PC-9 (cell line): ENCODE results near the gene GABRR3. TPM values are rescaled to one million over a fixed set of nuclear protein-coding genes. Genes with fewer than 3 reads are reported as not detected.

ENCODE experiments used
- BruUV-seq: library from RNA; stranded (reverse); fragments of 400-500 nt; replicated peaks from 2 replicates; lab custom pipeline; 2021; lab: Mats Ljungman, UMichigan
- CTCF ChIA-PET: fragments of 300-600 bp; sonication (Branson Sonifier 250); formaldehyde crosslinking; loops from one replicate; lab custom pipeline; 2022; ENCODE audit warnings: antibody characterized with exemption; lab: Charles Lee
- POLR2A ChIA-PET: fragments of 300-600 bp; sonication (Branson Sonifier 250); formaldehyde crosslinking; loops from one replicate; lab custom pipeline; 2022; ENCODE audit warnings: antibody characterized with exemption; ENCODE audit not compliant: unreplicated experiment; lab: Charles Lee
- DNase-seq, 2 experiments: peaks; one replicate each; pipeline versions ENCODE4 v3.0.0 to v3.0.0-alpha.2; 2015 to 2022; ENCODE audit warnings: mixed read lengths in 1 of 2
- H2AFZ ChIP-seq: fragments of 200-600 bp; sonication (generic); 2 replicates; pipeline ENCODE4 v1.8.1; 2017; ENCODE audit warnings: antibody characterized with exemption
- H3F3A ChIP-seq: fragments of 200-600 bp; sonication (generic); 2 replicates; pipeline ENCODE4 v1.8.1; 2017; ENCODE audit warnings: antibody characterized with exemption, mild to moderate bottlenecking, low read depth; ENCODE audit not compliant: insufficient read depth
- H3K27ac ChIP-seq: fragments of 200-600 bp; sonication (generic); 2 replicates; pipeline ENCODE4 v1.6.1; 2016; ENCODE audit warnings: mixed run types
- H3K27me3 ChIP-seq: fragments of 200-600 bp; sonication (generic); 2 replicates; pipeline ENCODE4 v1.6.1; 2016; ENCODE audit warnings: low read depth, mixed run types; ENCODE audit not compliant: insufficient read depth
- H3K36me3 ChIP-seq: fragments of 200-600 bp; sonication (generic); 2 replicates; pipeline ENCODE4 v1.6.1; 2016; ENCODE audit warnings: low read depth, mixed run types
- H3K4me1 ChIP-seq: fragments of 200-600 bp; sonication (generic); replicated peaks from 2 replicates; pipeline ENCODE4 v1.6.1; 2016; ENCODE audit warnings: mixed run types; ENCODE audit not compliant: insufficient read depth
- H3K4me2 ChIP-seq: fragments of 200-600 bp; sonication (generic); 2 replicates; pipeline ENCODE4 v1.6.1; 2017; ENCODE audit warnings: mixed run types
- H3K4me3 ChIP-seq: fragments of 200-600 bp; sonication (generic); 2 replicates; pipeline ENCODE4 v1.6.1; 2016; ENCODE audit warnings: mixed run types
- H3K79me2 ChIP-seq: fragments of 200-600 bp; sonication (generic); 2 replicates; pipeline ENCODE4 v1.6.1; 2017; ENCODE audit warnings: low read depth, mixed run types
- H3K9me2 ChIP-seq: fragments of 200-600 bp; sonication (generic); 2 replicates; pipeline ENCODE4 v1.8.1; 2017; ENCODE audit warnings: mild to moderate bottlenecking; ENCODE audit not compliant: insufficient read depth
- H3K9me3 ChIP-seq: fragments of 200-600 bp; sonication (generic); 2 replicates; pipeline ENCODE4 v1.8.1; 2016; ENCODE audit warnings: low read depth; ENCODE audit not compliant: insufficient read depth
- H4K20me1 ChIP-seq: fragments of 200-600 bp; sonication (generic); 2 replicates; pipeline ENCODE4 v1.8.1; 2017; ENCODE audit not compliant: insufficient read depth
- EZH2 ChIP-seq: fragments of 200-600 bp; sonication (generic); IDR thresholded peaks from 2 replicates; pipeline ENCODE4 v1.8.0; 2017; ENCODE audit warnings: antibody characterized with exemption, low read depth
- intact Hi-C: fragments of 100-400 bp; cut with micrococcal nuclease; formaldehyde crosslinking; loops from one replicate; pipeline ENCODE4 v1.10.0; 2022; ENCODE audit not compliant: unreplicated experiment
- total RNA-seq: library from RNA; stranded (reverse); gene quantifications from 2 replicates; pipeline ENCODE4 v1.2.3, GENCODE V29; 2021
- TF ChIP-seq, protein P1 (sequence below): fragments of 200-600 bp; sonication (generic); conservative IDR thresholded peaks from 2 replicates; pipeline ENCODE4 v1.6.1; 2017; ENCODE audit warnings: mixed run types, antibody characterized with exemption, mild to moderate bottlenecking, moderate library complexity

GABRR3 gene
- total RNA-seq, 1 experiment from 2014 or later: not detected

DNA sequence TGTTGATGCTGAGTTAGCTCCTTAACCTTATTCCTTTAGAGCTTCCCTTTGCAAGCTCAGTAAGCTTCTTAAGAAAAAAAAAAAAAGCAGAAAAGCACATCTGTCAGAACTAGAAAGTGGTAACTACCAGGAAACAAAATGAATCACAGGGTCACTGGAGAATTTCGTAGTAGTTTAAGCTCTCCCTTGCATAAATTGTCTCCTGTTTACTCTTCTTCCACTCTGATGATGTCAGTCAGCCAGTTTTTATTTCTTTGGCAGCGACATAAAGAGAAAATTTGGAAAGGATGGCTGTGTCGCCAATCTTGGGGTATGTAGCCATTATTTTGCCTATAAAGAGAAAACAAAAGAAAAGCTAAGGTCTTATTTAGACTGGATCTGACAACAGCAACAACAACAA is 3.2 kb upstream of the GABRR3 start:
- Histone ChIP-seq H3K9me3 (0 out of 2 replicates have a peak, but pooled peaks cover 7% of the 10 kb centered on the region), H3K79me2 (no peaks in the 10 kb centered on the region), H2AFZ (0 out of 2 replicates have a peak overlapping the region, but pooled peaks have one; percentile 17), H3F3A (no peaks in the 10 kb centered on the region), H3K9me2 (no peaks in the 10 kb centered on the region), H3K27ac (no peak overlapping the region), H3K4me1 (peaks cover 9% of the 10 kb centered on the region; the same call in 1 of the 2 replicates), H3K4me3 (no peak overlapping the region), H3K36me3 (no peaks in the 10 kb centered on the region), H3K27me3 (no peaks in the 10 kb centered on the region), H3K4me2 (no peak overlapping the region), H4K20me1 (no peaks in the 10 kb centered on the region)
- TF ChIP-seq, protein P1, sequence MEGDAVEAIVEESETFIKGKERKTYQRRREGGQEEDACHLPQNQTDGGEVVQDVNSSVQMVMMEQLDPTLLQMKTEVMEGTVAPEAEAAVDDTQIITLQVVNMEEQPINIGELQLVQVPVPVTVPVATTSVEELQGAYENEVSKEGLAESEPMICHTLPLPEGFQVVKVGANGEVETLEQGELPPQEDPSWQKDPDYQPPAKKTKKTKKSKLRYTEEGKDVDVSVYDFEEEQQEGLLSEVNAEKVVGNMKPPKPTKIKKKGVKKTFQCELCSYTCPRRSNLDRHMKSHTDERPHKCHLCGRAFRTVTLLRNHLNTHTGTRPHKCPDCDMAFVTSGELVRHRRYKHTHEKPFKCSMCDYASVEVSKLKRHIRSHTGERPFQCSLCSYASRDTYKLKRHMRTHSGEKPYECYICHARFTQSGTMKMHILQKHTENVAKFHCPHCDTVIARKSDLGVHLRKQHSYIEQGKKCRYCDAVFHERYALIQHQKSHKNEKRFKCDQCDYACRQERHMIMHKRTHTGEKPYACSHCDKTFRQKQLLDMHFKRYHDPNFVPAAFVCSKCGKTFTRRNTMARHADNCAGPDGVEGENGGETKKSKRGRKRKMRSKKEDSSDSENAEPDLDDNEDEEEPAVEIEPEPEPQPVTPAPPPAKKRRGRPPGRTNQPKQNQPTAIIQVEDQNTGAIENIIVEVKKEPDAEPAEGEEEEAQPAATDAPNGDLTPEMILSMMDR: no peak
- TF ChIP-seq EZH2: no peak
- ChIA-PET POLR2A (no interaction called here), CTCF (interaction anchor here (0.6 to 3.4 kb wide), 6 partner anchors 16 to 1710 kb away, joined by 3 to 16 read pairs (median 4); no protein-coding TSS in a partner anchor)
- intact Hi-C loops: loop anchor here (5.0 kb wide), 3 partner anchors 564 to 954 kb away; no protein-coding TSS in a partner anchor
- no TSS peak for BruUV-seq
- no peak for DNase-seq

DNA sequence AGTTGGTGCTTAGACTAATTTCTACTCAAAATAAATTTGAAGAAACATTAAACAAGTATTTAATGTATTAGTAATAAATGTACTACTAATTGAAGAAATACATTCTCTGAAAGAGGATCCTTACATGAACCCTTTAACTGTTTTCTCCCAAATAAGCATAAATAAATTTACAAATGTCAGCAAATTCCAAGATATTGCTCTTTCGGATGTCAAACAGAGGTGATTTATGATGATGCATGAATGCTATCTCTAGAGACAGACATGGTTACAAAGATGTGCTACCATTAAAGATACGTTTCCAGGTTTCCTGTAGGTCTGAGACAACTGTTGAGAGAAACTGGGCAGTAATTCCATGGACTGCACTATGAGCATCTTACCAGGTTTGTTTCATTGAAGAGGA is 629 bp downstream of the GABRR3 start:
- POLR2A ChIA-PET: no interaction called here
- H4K20me1 ChIP-seq: no peaks in the 10 kb centered on the region
- no peaks in the 10 kb centered on the region for H3K27me3 ChIP-seq

DNA sequence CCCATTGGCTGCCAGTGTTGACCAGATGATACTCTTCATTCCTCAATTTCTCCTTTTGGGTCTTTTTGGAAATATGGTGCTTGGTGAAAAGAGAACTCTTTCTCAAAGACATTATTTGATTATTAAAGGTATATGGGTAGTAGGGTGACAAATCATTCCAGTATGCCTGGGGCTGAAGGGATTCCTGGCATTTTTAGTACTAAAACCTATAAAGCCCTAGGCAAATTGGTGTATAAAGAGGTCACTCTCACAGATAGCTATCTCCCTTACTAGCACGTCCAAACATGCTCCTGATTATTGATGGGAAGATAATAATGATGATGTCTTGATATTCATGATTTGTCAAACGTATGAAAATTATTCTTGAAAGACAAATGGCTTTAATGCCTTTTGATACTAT is 1.1 kb downstream of the GABRR3 start:
- ChIA-PET POLR2A (no interaction called here), CTCF (no interaction called here)
- Histone ChIP-seq H3K27me3 (no peaks in the 10 kb centered on the region), H3K9me3 (no peaks in the 10 kb centered on the region), H3K27ac (no peak overlapping the region), H2AFZ (no peak overlapping the region), H3K79me2 (no peaks in the 10 kb centered on the region), H3K4me2 (no peak overlapping the region), H3K4me3 (no peak overlapping the region), H3K4me1 (peaks cover 11% of the 10 kb centered on the region), H3K36me3 (no peaks in the 10 kb centered on the region), H3F3A (no peaks in the 10 kb centered on the region), H4K20me1 (no peaks in the 10 kb centered on the region), H3K9me2 (no peaks in the 10 kb centered on the region)
- intact Hi-C loops: no loop called here
- TF ChIP-seq, protein P1: no peak
- TF ChIP-seq EZH2: no peak
- BruUV-seq: no TSS peak
- no peak for DNase-seq

More for the DNA sequence above, 629 bp downstream of the GABRR3 start:
- intact Hi-C loops: no loop called here
- no peaks in the 10 kb centered on the region for H3K79me2 ChIP-seq
- no peaks in the 10 kb centered on the region for H3K9me3 ChIP-seq
- BruUV-seq: no TSS peak
- CTCF ChIA-PET: no interaction called here
- no peak for TF ChIP-seq EZH2
- TF ChIP-seq, protein P1: no peak
- H3K4me1 ChIP-seq: peaks cover 16% of the 10 kb centered on the region
- DNase-seq: no peak
- H3K4me2 ChIP-seq: no peak overlapping the region
- H3K36me3 ChIP-seq: no peaks in the 10 kb centered on the region
- no peaks in the 10 kb centered on the region for H3K9me2 ChIP-seq
- H3F3A ChIP-seq: no peaks in the 10 kb centered on the region
- H3K27ac ChIP-seq: no peak overlapping the region
- H3K4me3 ChIP-seq: no peak overlapping the region
- H2AFZ ChIP-seq: 0 out of 2 replicates have a peak overlapping the region, but pooled peaks have one; percentile 4
